ENCODE data around the gene TNFRSF18.

DNA sequence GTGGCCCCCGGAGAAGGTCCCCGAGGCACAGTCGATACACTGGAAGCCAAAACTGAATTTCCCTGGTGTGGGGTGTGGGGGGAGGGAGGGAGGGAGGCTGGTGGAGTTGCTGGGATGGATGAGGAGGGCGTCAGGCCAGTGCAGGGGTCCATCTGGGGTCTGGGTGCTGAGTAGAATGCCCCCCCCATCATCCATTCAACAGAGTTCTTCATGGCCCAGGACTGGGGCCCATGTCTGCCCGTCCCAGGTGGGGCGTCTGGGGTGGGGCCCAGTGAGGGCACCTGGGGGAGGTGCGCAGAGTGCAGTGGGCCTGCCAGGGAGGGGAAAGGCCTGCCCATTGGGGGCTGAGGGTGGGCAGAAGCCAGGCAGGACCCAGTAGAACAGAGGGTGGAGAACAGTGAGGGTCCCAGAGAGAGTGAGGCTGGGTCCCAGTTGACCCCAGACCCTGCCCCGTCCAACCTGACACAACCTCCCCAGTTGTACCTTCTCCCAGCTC lies 1.9 kb downstream of the TNFRSF18 start:
- TF ChIP-seq POLR2AphosphoS5 (IDR thresholded peaks at IDR 0.05) = no peak
- TF ChIP-seq, protein P1, sequence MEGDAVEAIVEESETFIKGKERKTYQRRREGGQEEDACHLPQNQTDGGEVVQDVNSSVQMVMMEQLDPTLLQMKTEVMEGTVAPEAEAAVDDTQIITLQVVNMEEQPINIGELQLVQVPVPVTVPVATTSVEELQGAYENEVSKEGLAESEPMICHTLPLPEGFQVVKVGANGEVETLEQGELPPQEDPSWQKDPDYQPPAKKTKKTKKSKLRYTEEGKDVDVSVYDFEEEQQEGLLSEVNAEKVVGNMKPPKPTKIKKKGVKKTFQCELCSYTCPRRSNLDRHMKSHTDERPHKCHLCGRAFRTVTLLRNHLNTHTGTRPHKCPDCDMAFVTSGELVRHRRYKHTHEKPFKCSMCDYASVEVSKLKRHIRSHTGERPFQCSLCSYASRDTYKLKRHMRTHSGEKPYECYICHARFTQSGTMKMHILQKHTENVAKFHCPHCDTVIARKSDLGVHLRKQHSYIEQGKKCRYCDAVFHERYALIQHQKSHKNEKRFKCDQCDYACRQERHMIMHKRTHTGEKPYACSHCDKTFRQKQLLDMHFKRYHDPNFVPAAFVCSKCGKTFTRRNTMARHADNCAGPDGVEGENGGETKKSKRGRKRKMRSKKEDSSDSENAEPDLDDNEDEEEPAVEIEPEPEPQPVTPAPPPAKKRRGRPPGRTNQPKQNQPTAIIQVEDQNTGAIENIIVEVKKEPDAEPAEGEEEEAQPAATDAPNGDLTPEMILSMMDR (IDR thresholded peaks at IDR 0.05) = no peak
- TF ChIP-seq POLR2A (IDR thresholded peaks at IDR 0.05) = no peak
